GM21619 (cell line): ENCODE measurements around the gene CAMK2D.

Source experiments
- ATAC-seq: cut with Tn5 transposase; IDR thresholded peaks from one replicate; pipeline ENCODE4 v1.9.1; 2021; ENCODE audit not compliant: unreplicated experiment

CAMK2D gene

DNA sequence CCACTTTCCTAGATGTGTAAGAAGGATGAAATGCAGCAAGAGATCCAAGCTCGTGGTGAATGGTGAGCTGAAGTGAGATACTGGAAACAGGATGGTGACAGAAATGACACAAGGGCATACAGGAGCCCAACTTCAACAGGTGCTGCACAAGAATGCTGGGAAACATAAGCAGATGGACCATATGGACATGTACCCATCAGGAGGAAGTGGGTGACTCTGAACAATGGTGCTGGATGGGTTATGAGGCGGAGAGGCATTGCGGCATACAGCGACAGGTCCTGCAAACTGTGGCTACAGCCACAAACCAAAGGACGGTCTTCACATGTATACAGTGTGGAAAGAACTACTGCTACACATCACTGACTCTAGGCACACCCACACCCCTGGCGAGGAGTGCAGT lies 265.7 kb downstream of the CAMK2D start:
- ATAC-seq, result no peak

DNA sequence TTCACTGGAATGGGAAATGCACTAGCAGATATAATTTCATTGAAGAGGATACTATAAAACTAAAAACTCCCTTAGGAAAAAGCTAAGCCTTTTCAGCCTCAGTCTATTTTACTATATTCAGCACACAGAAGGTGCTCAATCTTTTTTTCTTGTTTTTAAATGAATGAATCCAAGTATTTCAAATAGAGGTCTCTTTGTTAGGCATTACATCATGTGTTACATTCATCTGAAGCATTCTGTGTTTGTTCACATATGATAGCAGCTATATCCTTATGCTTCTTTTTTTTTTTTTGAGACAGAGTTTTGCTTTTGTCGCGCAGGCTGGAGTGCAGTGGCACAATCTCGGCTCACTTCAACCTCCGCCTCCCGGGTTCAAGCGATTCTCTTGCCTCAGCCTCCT lies 278.4 kb downstream of the CAMK2D start:
- ATAC-seq, result no peak

DNA sequence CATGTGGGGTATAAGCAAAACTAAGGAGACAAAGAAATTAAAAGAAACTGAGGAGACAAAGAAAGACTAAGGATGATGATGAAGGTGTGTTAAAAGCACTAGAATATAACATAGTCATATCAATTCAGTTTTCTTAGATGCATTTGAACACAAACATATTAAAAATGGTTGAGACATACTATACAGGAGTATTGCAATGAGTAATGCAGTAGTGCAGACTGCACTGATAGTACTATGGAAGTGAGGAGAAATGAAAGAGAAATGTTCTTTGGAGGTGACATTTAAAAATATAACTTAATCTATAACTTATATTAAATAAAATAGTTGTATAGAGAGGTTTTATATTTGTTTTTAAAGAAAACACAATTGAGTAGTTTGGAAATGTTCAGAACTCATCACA lies 279.2 kb downstream of the CAMK2D start:
- no peak for ATAC-seq

DNA sequence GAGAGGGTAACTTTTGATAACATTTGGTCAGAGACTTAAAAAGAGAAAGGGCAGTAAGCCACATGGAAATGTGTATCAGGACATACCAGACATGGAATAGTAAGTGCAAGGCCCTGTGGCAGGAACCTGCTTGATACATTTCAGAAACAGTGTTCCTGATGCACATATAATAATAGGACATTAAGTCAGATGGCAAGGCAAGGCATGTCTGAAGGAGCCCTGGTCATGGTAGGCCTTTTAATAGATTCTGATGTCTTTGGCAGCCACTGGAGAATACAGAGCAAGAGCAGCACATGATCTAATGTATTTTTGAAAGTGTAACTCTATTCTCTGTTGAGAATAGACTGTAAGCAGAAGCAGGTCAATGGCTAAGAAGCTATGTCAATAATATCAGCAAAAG lies 279.7 kb downstream of the CAMK2D start:
- no peak for ATAC-seq

DNA sequence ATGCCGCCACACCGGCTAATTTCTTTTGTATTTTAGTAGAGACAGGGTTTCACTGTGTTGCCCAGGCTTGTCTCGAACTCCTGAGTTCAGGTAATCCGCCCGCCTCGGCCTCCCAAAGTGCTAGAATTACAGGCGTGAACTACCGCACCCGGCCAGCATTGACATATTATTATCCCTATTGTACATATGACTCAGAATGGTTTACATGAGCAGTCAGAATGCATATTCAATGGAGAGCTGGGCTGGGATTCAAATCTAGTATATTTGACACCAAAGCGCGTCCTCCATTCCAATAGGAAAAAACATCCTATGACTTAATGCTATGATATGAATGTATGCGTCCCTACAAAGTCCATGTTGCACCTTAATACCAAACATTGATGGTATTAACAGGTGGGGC lies 281.4 kb downstream of the CAMK2D start:
- ATAC-seq, result no peak

DNA sequence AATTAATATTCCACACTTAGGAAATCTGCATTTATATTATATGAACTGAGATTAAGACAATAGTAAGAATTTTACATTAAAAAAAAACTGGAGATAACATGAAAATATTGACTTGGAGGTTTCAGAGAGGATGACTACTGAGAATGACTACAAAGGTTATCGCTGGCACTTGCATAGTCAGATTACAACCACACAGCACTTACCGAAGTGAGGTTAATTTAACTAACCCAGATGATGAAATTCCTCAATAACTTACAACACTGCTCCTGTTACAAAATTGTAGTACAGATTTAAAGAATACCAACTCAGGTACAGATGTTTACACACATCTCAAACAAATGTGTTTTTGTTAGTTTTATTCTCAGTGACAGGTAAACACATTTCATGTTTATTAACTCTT lies 283.5 kb downstream of the CAMK2D start:
- no peak for ATAC-seq

DNA sequence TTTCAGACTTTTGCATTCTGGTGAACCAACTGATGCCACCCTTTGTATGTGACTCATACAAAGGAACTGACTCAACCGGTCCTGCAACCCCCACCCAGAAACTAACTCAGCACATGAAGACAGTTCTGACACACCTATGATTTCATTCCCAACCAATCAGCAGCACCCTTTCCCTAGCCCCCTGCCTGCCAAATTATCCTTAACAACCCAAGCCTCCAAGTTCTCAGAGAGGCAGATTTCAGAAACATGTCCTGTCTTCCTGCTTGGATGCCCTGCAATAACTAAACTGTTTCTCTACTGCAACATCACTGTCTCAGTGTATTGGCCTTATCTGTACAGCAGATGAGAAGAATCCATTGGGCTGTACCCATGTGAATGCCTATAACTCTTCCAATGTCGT lies 284.7 kb downstream of the CAMK2D start:
- no peak for ATAC-seq

DNA sequence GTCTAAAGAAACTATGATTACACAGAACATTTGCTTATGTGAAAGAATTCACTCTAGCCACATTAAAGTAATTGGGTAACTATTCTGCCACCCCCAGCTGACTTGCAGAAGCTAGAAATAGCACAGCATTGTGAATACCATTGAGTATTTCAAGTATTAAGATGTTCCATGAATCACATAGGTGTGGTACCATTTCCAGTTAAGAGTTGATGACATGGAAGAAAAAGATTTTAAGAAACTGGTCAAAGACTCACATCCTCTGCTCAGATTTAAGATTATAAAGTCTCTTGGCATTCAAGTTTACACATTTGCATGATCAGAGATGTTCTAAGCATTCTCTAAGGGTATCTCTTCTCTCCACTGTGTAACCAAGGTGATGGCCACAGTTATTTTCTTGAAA lies 287.5 kb downstream of the CAMK2D start:
- no peak for ATAC-seq

DNA sequence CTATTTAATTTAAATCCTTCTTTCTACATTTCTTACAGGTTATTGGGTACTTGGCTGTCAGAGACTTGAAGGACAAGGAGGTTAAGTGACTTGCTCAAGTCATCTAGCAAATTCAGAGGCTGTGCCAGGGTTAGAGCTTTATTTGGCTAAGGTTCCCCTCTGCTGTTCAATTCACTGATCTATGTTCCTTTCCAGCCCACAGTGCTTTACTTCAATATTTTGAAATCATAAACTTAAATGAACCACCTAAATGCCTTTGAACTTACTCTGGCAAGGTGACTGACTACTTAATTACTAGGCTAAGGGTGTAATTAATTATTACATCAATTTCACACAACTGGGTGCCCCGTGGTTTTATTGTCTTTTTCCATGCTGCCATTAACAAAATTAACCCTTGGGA lies 288.7 kb downstream of the CAMK2D start:
- no peak for ATAC-seq

DNA sequence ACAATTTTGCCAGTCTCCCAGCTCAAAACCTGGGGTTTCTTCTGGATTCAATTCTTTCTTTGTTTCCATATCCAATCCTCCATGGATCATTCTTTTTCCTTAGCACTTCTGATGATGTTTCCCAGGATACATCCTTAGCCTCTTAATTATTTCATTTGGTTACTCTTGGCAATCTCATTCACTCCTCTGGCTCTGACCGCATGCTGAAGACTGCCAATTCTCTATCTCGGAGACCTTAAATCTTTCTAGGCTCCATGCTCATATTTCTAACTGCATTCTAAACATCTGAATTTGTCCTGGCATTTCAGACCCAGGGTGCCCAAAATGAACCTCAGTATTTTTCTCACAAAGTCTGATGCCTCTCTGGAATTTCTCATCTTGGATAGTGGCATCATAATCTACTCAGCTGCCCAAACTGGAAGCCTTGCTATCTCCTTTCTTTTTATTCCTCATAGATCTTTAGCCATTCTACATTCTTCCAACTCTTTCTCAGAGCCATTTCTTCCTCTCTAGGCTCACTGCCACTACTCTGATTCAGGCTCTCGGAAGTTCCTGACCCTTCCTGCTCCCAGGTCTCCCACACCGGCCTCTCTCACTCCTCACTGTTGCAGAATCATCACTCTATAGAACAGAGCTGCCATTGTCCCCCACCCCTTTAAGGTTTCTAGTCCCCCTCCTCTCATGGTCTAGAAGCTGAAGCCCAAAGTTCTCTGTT lies 290.2 kb downstream of the CAMK2D start:
- no peak for ATAC-seq

DNA sequence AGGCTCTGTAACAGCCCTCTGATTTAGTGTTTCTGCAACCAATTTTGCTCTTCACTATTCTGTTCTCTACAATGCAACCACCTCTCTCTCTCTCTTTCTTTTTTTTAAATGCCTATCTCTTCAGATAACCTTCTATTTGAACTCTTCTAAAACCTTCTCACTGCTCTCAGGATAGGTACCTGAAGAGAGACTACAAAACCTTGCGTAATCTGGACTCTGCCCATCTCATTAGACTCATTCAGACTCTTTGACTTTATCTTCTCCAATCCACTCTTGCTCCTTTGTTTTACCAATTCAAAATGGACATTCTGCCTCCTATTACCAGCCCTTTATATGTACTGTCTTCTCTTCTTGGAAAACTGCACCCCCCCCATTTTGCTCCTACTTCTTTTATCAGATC lies 291.6 kb downstream of the CAMK2D start:
- no peak for ATAC-seq

DNA sequence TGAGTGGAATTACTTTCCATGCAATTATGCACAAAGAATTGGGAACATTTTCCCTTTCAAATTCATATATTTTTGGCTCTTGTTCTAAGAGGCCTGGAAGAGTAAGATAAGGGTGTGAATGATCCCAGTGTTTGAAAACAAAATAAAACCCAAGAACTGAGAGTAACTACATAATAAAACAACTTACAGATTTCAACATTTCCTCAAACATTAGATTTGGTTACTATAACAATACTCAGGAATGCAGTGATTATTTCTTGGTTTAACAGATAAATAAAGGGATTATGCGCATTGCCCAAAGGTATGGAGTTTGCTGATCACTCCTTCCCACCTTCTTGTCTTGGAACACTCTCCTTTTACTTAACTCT lies 292.5 kb downstream of the CAMK2D start:
- ATAC-seq, result no peak

DNA sequence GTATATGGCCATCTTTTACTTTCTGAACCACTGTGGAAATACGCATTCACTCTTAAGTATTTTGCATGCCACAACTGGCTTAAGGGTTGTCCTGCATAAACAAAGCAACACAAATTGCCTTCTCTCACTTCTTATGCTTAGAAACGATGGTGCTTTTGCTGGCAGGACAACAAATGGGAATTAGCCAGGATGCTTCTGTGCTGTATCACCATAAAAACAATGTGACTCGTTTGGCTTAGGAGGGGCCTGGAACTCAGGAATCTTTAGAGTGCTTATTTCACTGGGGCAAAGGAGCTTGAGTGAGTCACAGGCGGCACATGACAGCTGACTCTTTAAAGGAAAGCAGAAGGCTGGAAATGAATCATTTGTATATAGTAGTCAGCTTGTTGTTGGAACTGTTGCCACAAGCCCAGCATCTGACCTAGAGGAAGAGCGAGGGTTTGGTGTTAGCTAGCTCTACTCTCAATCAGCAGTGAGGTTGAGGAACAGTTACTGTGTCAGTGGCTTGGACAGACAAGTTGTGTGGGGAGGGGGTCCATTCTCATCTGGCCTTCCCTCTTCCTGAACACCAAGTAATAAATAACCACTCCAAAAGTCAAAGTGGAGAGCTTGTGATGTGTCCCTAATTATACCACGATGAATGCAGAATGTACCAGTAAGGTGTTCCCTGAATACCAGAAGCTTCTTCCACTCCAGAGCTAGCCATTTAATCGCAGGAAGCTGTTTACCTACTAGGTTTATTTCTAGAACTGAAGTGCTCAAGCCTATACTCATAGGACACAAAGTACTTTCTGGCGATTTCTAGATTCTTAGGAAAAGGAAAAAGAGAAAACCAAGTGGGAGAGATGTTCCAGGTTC lies 293.1 kb downstream of the CAMK2D start:
- ATAC-seq, result no peak

DNA sequence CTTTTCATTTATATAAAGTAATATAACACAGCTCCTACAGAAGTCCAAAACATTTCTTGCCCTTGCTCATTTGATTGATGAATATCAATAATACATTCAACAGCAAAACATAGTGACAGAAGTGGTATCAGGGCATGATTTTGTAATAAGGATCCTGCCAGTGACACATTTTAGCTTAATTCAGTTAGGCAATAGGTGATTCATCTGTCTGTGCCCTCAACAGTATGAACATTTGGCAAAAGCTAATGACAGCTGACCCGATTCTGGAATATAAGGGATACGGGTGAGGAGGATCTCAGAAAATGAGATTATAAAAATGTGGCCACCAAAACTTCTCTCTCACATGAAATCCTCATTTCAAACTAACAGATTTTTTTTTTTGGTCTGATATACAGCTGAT lies 294.0 kb downstream of the CAMK2D start:
- ATAC-seq, result no peak

DNA sequence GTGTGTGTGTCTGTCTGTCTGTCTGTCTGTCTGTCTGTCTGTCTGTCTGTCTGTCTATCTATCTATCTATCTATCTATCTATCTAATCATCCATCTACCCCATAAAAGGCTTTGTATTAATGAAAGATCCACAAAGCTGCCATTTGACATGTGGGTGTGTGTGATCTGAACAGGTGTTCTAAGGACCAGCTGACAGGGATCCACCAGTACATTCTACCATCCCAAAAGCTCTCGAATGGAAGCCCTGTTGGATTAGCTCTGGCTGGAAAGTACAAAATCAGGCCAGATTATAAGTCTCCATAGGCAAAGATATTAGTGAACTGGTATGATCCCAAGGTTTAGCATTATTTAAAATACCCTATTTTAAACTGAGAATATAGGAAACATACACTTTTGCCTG lies 299.3 kb downstream of the CAMK2D start:
- ATAC-seq, result no peak

DNA sequence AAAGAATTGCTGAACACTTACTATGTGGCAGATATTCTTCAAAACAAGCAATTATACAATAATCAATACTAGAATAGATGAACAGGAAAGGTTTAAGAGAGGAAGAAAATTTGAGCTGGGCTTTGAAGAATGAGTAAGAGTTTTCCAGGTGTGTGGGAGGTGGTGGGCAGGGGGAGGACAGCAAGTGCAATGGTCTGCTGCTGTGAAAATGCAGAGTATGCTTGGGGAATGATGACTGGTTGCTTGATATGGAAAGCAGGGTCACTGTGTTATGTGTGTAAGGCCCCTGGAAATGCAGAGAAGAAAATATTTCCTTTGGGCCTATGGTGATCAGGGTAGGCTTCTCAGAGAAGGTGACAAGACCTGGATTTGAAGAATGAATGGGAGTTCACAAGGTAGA lies 300.3 kb downstream of the CAMK2D start:
- ATAC-seq, result no peak

DNA sequence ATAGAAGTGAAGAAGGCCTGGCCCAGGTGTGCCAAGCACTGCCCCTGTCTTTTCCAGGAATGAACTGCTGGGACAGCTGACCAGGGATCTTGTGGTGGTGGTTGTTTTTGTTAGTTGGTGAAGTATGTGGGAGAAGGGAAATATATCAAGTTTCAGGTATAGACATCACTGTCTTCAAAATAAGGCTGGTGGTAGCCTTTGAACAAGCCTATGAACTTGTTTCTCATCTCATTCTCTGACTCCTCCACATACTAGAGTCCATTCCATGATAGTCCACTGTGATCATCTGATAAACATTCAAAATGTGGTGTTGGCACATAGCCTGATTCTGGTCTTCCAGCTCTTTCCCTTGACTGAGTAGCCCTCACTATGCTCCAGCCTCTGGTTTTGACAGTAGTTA lies 303.7 kb downstream of the CAMK2D start:
- no peak for ATAC-seq

DNA sequence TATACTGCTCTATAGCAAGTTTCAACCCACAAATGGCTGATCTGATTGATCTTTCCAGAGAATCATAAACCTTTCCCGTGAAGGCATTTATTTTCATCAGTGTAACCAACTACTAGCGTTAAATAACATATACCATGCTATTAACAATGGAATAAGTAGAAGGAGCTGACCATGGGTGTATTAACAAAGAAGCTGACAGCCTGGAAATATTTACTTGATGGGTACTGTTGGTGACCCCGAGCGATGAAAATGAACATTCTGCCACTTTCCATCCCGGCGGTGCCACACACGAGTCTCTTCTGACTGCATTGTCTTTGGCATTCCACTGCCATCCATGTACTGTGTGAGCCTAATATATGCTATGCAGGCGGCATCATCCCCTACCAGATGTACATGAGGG lies 304.4 kb downstream of the CAMK2D start:
- ATAC-seq, result no peak

DNA sequence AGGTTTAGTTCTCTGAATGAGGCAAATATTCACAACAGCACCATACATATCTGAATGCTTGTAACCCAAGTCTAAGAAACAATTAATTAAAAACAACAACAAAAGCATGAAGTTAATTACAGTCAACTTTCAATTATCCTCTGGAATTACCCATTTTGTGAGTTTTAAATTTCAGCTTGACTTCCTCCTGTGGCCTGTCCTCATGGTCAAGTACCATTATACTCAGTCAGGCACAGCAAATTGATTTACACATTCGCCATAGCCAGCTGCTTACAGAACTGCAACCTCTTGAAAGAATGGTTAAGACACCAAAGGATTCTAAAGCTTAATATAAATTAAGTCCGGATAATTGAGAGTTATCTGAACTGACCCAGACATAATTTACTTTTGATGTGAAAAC lies 306.5 kb downstream of the CAMK2D start:
- ATAC-seq, result no peak

DNA sequence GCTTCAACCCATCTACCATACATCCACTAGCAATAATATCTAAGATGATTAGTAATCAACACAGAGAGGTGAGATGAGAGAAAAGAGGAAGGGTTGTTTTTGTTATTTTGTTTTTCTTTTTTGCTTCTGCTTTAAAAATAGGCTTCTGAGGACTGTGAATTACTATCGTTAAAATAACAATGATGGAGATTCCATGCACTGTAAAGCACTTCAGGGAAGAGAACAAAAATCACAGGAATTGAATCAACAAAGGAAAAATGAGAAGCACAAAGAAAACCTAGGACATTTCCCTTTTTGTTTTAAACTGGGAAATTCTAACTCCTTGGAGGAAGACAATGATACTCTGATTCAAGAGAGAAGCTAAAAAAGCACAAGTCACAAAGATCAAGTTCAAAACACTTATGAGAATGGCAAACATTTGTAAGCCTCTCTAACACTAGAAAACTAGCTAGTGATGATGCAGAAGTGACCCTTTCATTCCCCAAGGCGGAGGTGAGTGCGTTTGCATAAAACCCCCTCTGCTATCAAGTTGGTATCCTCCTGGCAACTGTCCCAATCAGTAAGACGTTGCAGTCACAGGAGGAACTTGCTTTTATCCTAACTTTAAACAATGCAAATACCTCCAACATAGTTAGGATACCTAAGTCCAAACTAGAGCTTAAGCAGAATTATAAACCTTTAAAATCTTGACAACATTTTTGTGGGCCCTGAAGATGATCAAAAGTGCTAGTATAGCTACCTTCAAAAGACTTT lies 308.5 kb downstream of the CAMK2D start:
- no peak for ATAC-seq

DNA sequence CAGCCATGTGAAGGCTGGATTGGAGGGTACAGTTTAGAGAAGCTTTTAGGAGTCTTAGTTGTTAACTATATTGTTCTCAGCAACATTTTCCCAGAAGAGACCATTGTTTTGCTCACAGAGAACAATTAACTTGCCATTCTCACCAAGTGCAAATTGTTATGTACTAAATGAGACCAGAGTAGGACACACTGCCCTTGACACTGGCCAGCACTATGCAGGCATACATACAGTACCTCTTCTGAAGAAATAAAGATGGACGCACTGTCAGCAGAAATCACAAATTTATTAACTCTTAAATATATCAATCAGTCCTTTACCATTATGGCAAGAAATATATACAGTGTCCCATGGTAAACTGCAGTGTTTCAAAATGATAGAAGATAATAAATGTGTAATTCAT lies 309.4 kb downstream of the CAMK2D start:
- no peak for ATAC-seq
